ENCODE results near the gene CTNNA1. TPM values are rescaled to one million over a fixed set of nuclear protein-coding genes. Genes with fewer than 3 reads are reported as not detected.

The CTNNA1 gene
- total RNA-seq, 4 donors from 2014 or later = 256 to 405 (median 341) TPM

GRCh38 chr5:138954257-138955012 lies 201.2 kb downstream of the CTNNA1 start:
- H3K4me1 ChIP-seq = peaks cover 51 to 61% of the 10 kb centered on the region in 2 donors
- H3K27me3 ChIP-seq = no peaks in the 10 kb centered on the region
- no peaks in the 10 kb centered on the region for H3K9me3 ChIP-seq
- 85 to 88% methylated on average over 4 of the region's 4 CpGs for WGBS, 2 donors
- no peak overlapping the region for H3K4me3 ChIP-seq (replicated peaks in 1 of 3)
- peak overlapping the region in 2 of 3 donors; percentile 66 to 81 for H3K27ac ChIP-seq
- DNase-seq = no peak
- TF ChIP-seq CTCF (IDR thresholded peaks at IDR 0.05) (no peak), POLR2A (IDR thresholded peaks at IDR 0.05) (no peak)
- intact Hi-C loops (cut with DNase I) = no loop called here
- no peaks in the 10 kb centered on the region for H3K36me3 ChIP-seq

DNA sequence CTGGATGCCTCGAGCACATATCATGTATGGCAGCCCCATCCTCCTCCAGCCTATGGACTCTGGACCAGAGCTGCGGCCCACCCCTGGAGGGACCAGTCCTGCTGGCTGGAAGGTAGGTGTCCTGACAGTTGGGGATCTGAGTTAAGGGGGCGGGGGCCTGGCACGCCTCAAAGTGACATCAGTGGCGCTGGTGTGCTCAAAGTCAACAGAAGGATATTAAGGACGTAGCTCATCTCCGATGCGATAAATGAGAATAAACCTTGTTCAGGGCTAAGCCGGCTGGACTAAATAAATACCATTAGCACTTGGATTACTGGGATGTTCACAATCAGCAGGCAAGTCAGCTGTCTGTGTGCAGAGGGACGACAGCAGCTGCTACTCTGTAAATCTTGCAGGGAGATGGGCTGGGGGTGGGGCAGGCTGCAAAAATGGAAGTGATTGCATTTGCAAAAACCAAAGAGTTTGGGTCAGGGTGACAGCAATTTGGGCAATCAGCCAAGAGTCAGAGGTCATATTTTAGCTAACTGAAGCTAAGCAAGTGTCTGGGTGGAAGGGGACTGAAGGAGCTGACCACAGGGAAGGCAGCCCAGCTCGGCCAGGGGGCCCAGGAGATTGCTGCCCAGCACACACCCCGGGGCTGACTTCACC lies 201.9 kb downstream of the CTNNA1 start:
- TF ChIP-seq POLR2A (IDR thresholded peaks at IDR 0.05) = no peak
- TF ChIP-seq CTCF (IDR thresholded peaks at IDR 0.05) = no peak
- 81 to 91% methylated on average over 12 of the region's 12 CpGs for WGBS, 2 donors
- H3K36me3 ChIP-seq = no peaks in the 10 kb centered on the region
- DNase-seq = no peak
- H3K27me3 ChIP-seq = no peaks in the 10 kb centered on the region
- H3K4me3 ChIP-seq (replicated peaks in 1 of 3) = no peak overlapping the region
- H3K4me1 ChIP-seq = peaks cover 52 to 61% of the 10 kb centered on the region in 2 donors
- intact Hi-C loops (cut with DNase I) = no loop called here
- H3K9me3 ChIP-seq = no peaks in the 10 kb centered on the region
- H3K27ac ChIP-seq = peak overlapping the region in 2 of 3 donors; percentile 6 to 81

- Histone ChIP-seq H3K4me1 (peaks cover 51 to 59% of the 10 kb centered on the region in 2 donors), H3K36me3 (no peaks in the 10 kb centered on the region), H3K27ac (peak overlapping the region; percentile 6 to 39 (median 31)), H3K4me3 (replicated peaks in 1 of 3) (no peak overlapping the region), H3K27me3 (no peaks in the 10 kb centered on the region), H3K9me3 (no peaks in the 10 kb centered on the region)
- WGBS, 2 donors = 35 to 38% methylated on average over 9 of the region's 9 CpGs
- intact Hi-C loops (cut with DNase I) = no loop called here
- peak in 1 of 2 donors; percentile 35 for DNase-seq
- no peak for TF ChIP-seq CTCF (IDR thresholded peaks at IDR 0.05)
- TF ChIP-seq POLR2A (IDR thresholded peaks at IDR 0.05) = no peak
Measured at GRCh38 chr5:138955671-138956295, 202.6 kb downstream of the CTNNA1 start.

- no peaks in the 10 kb centered on the region for H3K9me3 ChIP-seq
- no peak for TF ChIP-seq POLR2A (IDR thresholded peaks at IDR 0.05)
- no peak for TF ChIP-seq CTCF (IDR thresholded peaks at IDR 0.05)
- WGBS, 2 donors = 92 to 100% methylated on average over 1 of the region's 1 CpG
- DNase-seq = no peak
- H3K4me3 ChIP-seq (replicated peaks in 1 of 3) = no peak overlapping the region
- H3K36me3 ChIP-seq = no peaks in the 10 kb centered on the region
- H3K27ac ChIP-seq = peak overlapping the region in 1 of 3 donors; percentile 38
- no peaks in the 10 kb centered on the region for H3K27me3 ChIP-seq
- intact Hi-C loops (cut with DNase I) = no loop called here
- H3K4me1 ChIP-seq = peaks cover 52 to 58% of the 10 kb centered on the region in 2 donors
Measured at GRCh38 chr5:138956801-138957200, 203.6 kb downstream of the CTNNA1 start.

Data from thyroid gland (tissue), 4 donors.